GM12878 (cell line): ENCODE results near the gene METAP1. TPM values are rescaled to one million over a fixed set of nuclear protein-coding genes. Genes with fewer than 3 reads are reported as not detected.

Experiments used
- ATAC-seq: fragments of 200-7000 bp; cut with Tn5 transposase; 3 replicates; pipeline ENCODE4 v1.9.1; 2020; ENCODE audit warnings: mild to moderate bottlenecking, moderate library complexity
- BruUV-seq: library from RNA; stranded (reverse); fragments of 400-500 nt; replicated peaks from 2 replicates; lab custom pipeline; 2021; lab: Mats Ljungman, UMichigan
- CTCF ChIA-PET: fragments of 300-600 bp; sonication (Branson Sonifier 250); formaldehyde crosslinking; extraction: SDS; loops from one replicate; lab custom pipeline; 2021; ENCODE audit warnings: inconsistent platforms; lab: Yijun Ruan, JAX
- POLR2A ChIA-PET: fragments of 350-600 bp; formaldehyde crosslinking; extraction: SDS; loops from one replicate; lab custom pipeline; 2021; ENCODE audit warnings: inconsistent platforms; lab: Charles Lee
- RAD21 ChIA-PET: fragments of 300-600 bp; sonication (Branson Sonifier 250); formaldehyde crosslinking; loops from one replicate; lab custom pipeline; 2023; ENCODE audit warnings: antibody characterized with exemption; ENCODE audit not compliant: unreplicated experiment; lab: Charles Lee
- SMC1A ChIA-PET: fragments of 300-600 bp; sonication (Branson Sonifier 250); formaldehyde crosslinking; loops from one replicate; lab custom pipeline; 2023; ENCODE audit not compliant: unreplicated experiment, uncharacterized antibody; lab: Charles Lee
- DNase-seq: peaks from one replicate; pipeline ENCODE4 v3.0.0-alpha.2; 2011; ENCODE audit warnings: low read depth, low spot score
- FAIRE-seq: peaks from 3 replicates; lab custom pipeline; 2011; peaks lifted over from hg19 to GRCh38; lab: Jason Lieb, UNC
- H2AFZ ChIP-seq: 2 replicates; pipeline ENCODE4 v1.6.0; 2011; ENCODE audit warnings: low read depth, low read length, control low read depth; ENCODE audit not compliant: control insufficient read depth
- H3K27ac ChIP-seq: 2 replicates; pipeline ENCODE4 v1.5.1; 2011; ENCODE audit warnings: control low read depth; ENCODE audit not compliant: control insufficient read depth, insufficient read depth
- H3K27me3 ChIP-seq, 2 experiments: replicated peaks in 1 of 2; 2 replicates each; pipeline versions ENCODE4 v1.6.0 to v1.6.1; 2011; ENCODE audit warnings: low read length in 1 of 2; ENCODE audit not compliant: control insufficient read depth in 2 of 2, insufficient read depth in 2 of 2
- H3K36me3 ChIP-seq, 2 experiments: 2 replicates each; pipeline ENCODE4 v1.5.1; 2011; ENCODE audit warnings: low read length in 1 of 2; ENCODE audit not compliant: control insufficient read depth in 2 of 2, insufficient read depth in 2 of 2
- H3K4me1 ChIP-seq: 2 replicates; pipeline ENCODE4 v1.6.1; 2011; ENCODE audit warnings: mild to moderate bottlenecking, low read length, moderate library complexity, mixed read lengths; ENCODE audit not compliant: control insufficient read depth, insufficient read depth
- H3K4me2 ChIP-seq: 2 replicates; pipeline ENCODE4 v1.6.0; 2011; ENCODE audit warnings: control low read depth; ENCODE audit not compliant: control insufficient read depth, insufficient read depth
- H3K4me3 ChIP-seq: fragments of 200-600 bp; sonication (generic); 2 replicates; pipeline ENCODE4 v1.5.1; 2016
- H3K79me2 ChIP-seq: 2 replicates; pipeline ENCODE4 v1.6.0; 2011; ENCODE audit warnings: low read length; ENCODE audit not compliant: control insufficient read depth, insufficient read depth
- H3K9ac ChIP-seq: 2 replicates; pipeline ENCODE4 v1.8.0; 2011; ENCODE audit warnings: low read length, control low read depth, mixed read lengths; ENCODE audit not compliant: control insufficient read depth, insufficient read depth
- H3K9me3 ChIP-seq: replicated peaks from 3 replicates; pipeline ENCODE4 v1.5.1; 2011; ENCODE audit warnings: mild to moderate bottlenecking, low read length; ENCODE audit not compliant: control insufficient read depth, insufficient read depth
- H4K20me1 ChIP-seq: 2 replicates; pipeline ENCODE4 v1.6.0; 2011; ENCODE audit not compliant: control insufficient read depth, insufficient read depth
- ATF7 ChIP-seq: fragments of 450-650 bp; IDR thresholded peaks from 2 replicates; pipeline ENCODE4 v1.6.1; 2016; ENCODE audit warnings: low read depth, mild to moderate bottlenecking
- FOS ChIP-seq: IDR thresholded peaks from 3 replicates; pipeline ENCODE4 v1.6.1; 2011; ENCODE audit warnings: borderline replicate concordance; ENCODE audit not compliant: insufficient read length; ENCODE audit errors: extremely low read depth
- PAX5 ChIP-seq: IDR thresholded peaks from 2 replicates; pipeline ENCODE4 v1.6.1; 2011; ENCODE audit warnings: low read depth, low read length, borderline replicate concordance
- SUPT20H ChIP-seq: IDR thresholded peaks from 2 replicates; pipeline ENCODE4 v1.6.1; 2011; ENCODE audit warnings: low read depth, mild to moderate bottlenecking, low read length, moderate library complexity, borderline replicate concordance; ENCODE audit not compliant: control insufficient read depth
- ZZZ3 ChIP-seq: IDR thresholded peaks from 2 replicates; pipeline ENCODE4 v1.6.1; 2011; ENCODE audit warnings: low read depth; ENCODE audit not compliant: control insufficient read depth, insufficient read length
- WGBS: methylation state at CpG from one replicate; pipeline ENCODE4 v1.1.6; 2016; ENCODE audit warnings: low lambda C conversion rate; ENCODE audit not compliant: insufficient replicate concordance, insufficient coverage; ENCODE audit errors: missing lambda C conversion rate; 5-methylcytosine and 5-hydroxymethylcytosine counted together
- in situ Hi-C: fragments of 300-500 bp; cut with MboI; formaldehyde crosslinking; loops from 9 replicates; pipeline ENCODE4 v1.14.3; 2018; ENCODE audit warnings: mixed read lengths
- intact Hi-C: fragments of 100-400 bp; cut with micrococcal nuclease; formaldehyde crosslinking; loops from one replicate; pipeline ENCODE4 v1.14.2; 2022; ENCODE audit not compliant: unreplicated experiment
- polyA plus RNA-seq, 11 experiments: library from polyadenylated mRNA; depleted of rRNA in 4 of 11; unstranded in 6 of 11; stranded (reverse) in 5 of 11; fragments of >200 nt; fragmentation: Nextera tagmentation in 4 of 11; fragmentation: Illumina TruSeq in 1 of 11; extraction: Ambion mirVana in 4 of 11; extraction: Trizol in 1 of 11; gene quantifications; 1 replicate in 1 of 11; 2 replicates in 10 of 11; pipeline versions ENCODE4 v1.2.1 to v1.2.3, GENCODE V29; 2011 to 2016; ENCODE audit warnings: inconsistent platforms in 2 of 11, missing spikeins in 2 of 11, low read depth in 1 of 11
- total RNA-seq, 4 experiments: library from RNA; depleted of rRNA in 3 of 4; stranded (reverse); fragments of >200 nt in 3 of 4; fragmentation: Illumina TruSeq in 1 of 4; extraction: Trizol in 1 of 4; gene quantifications; 2 replicates each; pipeline versions ENCODE4 v1.2.1 to v1.2.3, GENCODE V29; 2013 to 2021
- TF ChIP-seq, protein P1 (sequence below): fragments of 450-650 bp; IDR thresholded peaks from 2 replicates; pipeline ENCODE4 v1.6.1; 2016; ENCODE audit warnings: mild to moderate bottlenecking, moderate library complexity, borderline replicate concordance

Gene METAP1
- total and polyA plus RNA-seq, 10 of the 15 experiments (the other 5 are each of a cell fraction or from before 2014, with no cell fraction given) = 22.7 to 71.4 (median 45.1) TPM

DNA sequence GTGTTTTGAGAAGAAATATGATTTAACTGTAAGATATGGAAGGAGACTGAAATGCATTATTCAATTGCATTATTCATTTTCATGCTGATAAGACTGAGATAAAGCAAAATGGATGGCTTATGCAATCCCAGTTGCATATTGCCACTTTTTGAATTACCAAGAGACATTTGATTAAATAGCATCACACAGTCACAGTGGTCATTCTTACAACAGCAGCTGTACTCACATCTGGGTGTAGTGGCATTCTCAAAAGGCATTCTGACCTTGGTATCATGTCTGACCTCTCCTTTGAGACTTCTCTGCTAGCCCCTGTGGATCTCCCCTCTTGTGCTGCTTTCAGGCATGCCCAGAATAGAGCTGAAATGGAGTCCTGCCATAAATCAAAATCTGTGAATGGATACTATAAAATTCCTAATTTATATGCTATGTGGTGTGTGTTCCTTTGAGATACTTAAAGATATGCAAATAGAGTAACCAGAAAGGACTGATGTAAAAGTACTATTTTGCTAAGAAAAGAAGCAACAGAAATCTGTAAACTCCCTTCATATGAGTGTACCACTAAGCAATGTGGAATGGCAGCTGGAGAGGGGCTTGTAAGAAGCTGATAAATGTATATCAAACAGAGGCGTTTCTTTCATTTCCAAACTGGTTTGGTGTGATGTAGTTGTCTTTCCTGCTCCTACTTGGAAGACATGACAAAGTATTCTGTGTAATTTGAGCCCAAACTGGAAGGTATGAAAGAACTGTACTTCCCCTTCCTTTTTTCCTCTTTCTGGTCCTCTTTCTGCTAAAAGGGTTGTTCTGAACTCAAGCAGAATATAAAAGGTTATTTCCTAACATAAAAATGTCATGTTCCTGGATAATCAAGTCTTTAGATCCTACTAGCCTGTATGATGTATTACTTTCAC is 25.4 kb upstream of the METAP1 start:
- no peak overlapping the region for H3K27ac ChIP-seq
- no peaks in the 10 kb centered on the region; a peak in 2 of 4 replicates for H3K27me3 ChIP-seq
- no peak overlapping the region for H3K4me3 ChIP-seq
- 0% methylated on average over 1 of the region's 1 CpG for WGBS
- DNase-seq = no peak
- no peak for TF ChIP-seq SUPT20H
- ChIA-PET CTCF (no interaction called here), RAD21 (no interaction called here), POLR2A (interaction anchor here (0.5 kb wide), 1 partner anchor 38 kb away, joined by 3 read pairs; no protein-coding TSS in a partner anchor), SMC1A (no interaction called here)
- no peaks in the 10 kb centered on the region for H4K20me1 ChIP-seq
- no peak overlapping the region for H2AFZ ChIP-seq
- H3K9ac ChIP-seq = no peak overlapping the region
- no peaks in the 10 kb centered on the region for H3K79me2 ChIP-seq
- ATAC-seq = no peak
- H3K36me3 ChIP-seq = no peaks in the 10 kb centered on the region
- intact Hi-C loops = no loop called here
- FAIRE-seq = no peak
- H3K4me1 ChIP-seq = no peaks in the 10 kb centered on the region
- BruUV-seq = no TSS peak
- in situ Hi-C loops = no loop called here
- no peak overlapping the region for H3K4me2 ChIP-seq
- no peaks in the 10 kb centered on the region for H3K9me3 ChIP-seq

DNA sequence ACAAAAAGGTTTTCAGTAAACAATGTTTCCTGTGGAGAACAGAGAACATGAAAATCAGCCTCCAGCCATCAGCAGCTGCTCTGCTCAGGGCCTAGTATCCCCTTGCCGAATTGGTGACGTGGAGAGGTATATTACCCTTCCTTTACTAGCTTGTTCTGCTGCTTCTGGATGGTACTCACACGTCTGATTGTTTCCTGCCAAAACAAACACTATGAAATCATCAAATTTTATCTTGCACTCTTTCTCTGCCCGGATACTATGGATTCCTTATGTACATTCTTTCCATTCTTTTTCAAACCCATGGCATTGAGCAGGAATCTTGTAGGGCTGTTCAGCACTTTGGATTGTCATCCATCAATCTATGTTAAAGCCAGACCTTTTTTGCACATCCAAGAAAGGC is 18.8 kb upstream of the METAP1 start:
- Histone ChIP-seq H3K27ac (no peak overlapping the region), H3K4me2 (no peak overlapping the region), H3K4me1 (no peaks in the 10 kb centered on the region), H2AFZ (no peak overlapping the region), H3K9ac (no peak overlapping the region), H3K36me3 (no peaks in the 10 kb centered on the region), H3K9me3 (no peaks in the 10 kb centered on the region), H3K79me2 (no peaks in the 10 kb centered on the region), H4K20me1 (no peaks in the 10 kb centered on the region), H3K27me3 (no peaks in the 10 kb centered on the region), H3K4me3 (no peak overlapping the region)
- no peak for DNase-seq
- intact Hi-C loops (no loop called here), in situ Hi-C loops (no loop called here)
- ChIA-PET SMC1A (no interaction called here), POLR2A (no interaction called here), RAD21 (no interaction called here), CTCF (no interaction called here)
- 51% methylated on average over 4 of the region's 4 CpGs for WGBS
- BruUV-seq = no TSS peak
- no peak for ATAC-seq
- TF ChIP-seq, protein P1, sequence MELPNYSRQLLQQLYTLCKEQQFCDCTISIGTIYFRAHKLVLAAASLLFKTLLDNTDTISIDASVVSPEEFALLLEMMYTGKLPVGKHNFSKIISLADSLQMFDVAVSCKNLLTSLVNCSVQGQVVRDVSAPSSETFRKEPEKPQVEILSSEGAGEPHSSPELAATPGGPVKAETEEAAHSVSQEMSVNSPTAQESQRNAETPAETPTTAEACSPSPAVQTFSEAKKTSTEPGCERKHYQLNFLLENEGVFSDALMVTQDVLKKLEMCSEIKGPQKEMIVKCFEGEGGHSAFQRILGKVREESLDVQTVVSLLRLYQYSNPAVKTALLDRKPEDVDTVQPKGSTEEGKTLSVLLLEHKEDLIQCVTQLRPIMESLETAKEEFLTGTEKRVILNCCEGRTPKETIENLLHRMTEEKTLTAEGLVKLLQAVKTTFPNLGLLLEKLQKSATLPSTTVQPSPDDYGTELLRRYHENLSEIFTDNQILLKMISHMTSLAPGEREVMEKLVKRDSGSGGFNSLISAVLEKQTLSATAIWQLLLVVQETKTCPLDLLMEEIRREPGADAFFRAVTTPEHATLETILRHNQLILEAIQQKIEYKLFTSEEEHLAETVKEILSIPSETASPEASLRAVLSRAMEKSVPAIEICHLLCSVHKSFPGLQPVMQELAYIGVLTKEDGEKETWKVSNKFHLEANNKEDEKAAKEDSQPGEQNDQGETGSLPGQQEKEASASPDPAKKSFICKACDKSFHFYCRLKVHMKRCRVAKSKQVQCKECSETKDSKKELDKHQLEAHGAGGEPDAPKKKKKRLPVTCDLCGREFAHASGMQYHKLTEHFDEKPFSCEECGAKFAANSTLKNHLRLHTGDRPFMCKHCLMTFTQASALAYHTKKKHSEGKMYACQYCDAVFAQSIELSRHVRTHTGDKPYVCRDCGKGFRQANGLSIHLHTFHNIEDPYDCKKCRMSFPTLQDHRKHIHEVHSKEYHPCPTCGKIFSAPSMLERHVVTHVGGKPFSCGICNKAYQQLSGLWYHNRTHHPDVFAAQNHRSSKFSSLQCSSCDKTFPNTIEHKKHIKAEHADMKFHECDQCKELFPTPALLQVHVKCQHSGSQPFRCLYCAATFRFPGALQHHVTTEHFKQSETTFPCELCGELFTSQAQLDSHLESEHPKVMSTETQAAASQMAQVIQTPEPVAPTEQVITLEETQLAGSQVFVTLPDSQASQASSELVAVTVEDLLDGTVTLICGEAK = no peak
- TF ChIP-seq ZZZ3 (no peak), ATF7 (no peak), PAX5 (no peak), FOS (no peak)
- no peak for FAIRE-seq
